ENCODE results near the gene LRRC63.
"Not testable (repeated sequence)": the region's sequence is repeated elsewhere in the genome, so short reads cannot be mapped to it uniquely, and the experiment has no call there.

The LRRC63 gene

DNA sequence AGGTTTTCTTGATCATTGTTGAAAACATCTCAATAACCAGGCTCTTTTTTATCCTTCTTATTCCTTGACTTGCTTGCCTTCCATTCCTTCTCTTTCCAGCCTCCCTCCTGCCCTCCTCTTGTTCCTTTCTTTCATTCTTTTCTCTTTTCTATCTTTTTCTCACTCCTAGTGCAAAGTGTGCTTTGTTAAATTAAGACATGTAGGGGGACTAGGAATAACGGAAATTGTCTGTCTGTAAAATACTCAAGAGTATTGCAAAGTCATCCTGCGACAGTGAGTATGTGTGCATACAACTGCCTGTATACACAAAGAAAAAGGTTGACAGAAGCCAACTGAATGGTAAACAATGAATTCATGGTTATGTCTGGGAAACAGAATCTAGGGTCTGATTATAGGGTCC is 70.1 kb downstream of the LRRC63 start:
- H3K4me3 ChIP-seq (ENCODE audit: low read length): no peak overlapping the region
- TF ChIP-seq, protein P1, sequence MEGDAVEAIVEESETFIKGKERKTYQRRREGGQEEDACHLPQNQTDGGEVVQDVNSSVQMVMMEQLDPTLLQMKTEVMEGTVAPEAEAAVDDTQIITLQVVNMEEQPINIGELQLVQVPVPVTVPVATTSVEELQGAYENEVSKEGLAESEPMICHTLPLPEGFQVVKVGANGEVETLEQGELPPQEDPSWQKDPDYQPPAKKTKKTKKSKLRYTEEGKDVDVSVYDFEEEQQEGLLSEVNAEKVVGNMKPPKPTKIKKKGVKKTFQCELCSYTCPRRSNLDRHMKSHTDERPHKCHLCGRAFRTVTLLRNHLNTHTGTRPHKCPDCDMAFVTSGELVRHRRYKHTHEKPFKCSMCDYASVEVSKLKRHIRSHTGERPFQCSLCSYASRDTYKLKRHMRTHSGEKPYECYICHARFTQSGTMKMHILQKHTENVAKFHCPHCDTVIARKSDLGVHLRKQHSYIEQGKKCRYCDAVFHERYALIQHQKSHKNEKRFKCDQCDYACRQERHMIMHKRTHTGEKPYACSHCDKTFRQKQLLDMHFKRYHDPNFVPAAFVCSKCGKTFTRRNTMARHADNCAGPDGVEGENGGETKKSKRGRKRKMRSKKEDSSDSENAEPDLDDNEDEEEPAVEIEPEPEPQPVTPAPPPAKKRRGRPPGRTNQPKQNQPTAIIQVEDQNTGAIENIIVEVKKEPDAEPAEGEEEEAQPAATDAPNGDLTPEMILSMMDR (IDR thresholded peaks at IDR 0.05; ENCODE audit: insufficient read depth, low read depth, low read length, missing control alignments): no peak
- DNase-seq (ENCODE audit: low read depth): no peak

DNA sequence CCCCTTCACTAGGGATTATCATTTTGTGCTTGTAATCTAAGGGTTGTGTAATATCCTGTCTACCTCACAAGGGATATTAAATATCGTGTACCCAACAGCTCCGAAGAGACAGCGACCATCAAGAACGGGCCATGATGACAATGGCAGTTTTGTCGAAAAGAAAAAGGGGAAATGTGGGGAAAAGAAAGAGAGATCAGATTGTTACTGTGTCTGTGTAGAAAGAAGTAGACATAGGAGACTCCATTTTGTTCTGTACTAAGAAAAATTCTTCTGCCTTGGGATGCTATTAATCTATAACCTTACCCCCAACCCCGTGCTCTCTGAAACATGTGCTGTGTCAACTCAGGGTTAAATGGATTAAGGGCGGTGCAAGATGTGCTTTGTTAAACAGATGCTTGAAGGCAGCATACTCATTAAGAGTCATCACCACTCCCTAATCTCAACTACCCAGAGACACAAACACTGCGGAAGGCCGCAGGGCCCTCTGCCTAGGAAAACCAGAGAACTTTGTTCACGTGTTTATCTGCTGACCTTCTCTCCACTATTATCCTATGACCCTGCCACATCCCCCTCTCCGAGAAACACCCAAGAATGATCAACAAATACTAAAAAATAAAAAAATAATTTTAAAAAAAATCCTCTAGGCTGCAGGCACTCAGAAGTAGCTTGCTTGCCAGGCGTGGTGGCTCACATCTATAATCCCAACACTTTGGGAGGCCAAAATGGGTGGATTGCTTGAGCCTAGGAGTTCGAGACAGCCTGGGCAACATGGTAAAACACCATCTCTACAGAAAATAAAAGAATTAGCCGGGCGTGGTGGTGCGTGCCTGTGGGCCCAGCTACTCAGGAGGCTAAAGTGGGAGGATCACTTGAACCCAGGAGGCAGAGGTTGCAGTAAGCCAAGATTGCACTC is 72.4 kb downstream of the LRRC63 start:
- DNase-seq (ENCODE audit: low read depth); H3K4me3 ChIP-seq (ENCODE audit: low read length): not testable (repeated sequence)

GRCh38 chr13:46286972-46287371 is 75.2 kb downstream of the LRRC63 start:
- no peak for DNase-seq (ENCODE audit: low read depth)
- H3K4me3 ChIP-seq (ENCODE audit: low read length): no peak overlapping the region

DNA sequence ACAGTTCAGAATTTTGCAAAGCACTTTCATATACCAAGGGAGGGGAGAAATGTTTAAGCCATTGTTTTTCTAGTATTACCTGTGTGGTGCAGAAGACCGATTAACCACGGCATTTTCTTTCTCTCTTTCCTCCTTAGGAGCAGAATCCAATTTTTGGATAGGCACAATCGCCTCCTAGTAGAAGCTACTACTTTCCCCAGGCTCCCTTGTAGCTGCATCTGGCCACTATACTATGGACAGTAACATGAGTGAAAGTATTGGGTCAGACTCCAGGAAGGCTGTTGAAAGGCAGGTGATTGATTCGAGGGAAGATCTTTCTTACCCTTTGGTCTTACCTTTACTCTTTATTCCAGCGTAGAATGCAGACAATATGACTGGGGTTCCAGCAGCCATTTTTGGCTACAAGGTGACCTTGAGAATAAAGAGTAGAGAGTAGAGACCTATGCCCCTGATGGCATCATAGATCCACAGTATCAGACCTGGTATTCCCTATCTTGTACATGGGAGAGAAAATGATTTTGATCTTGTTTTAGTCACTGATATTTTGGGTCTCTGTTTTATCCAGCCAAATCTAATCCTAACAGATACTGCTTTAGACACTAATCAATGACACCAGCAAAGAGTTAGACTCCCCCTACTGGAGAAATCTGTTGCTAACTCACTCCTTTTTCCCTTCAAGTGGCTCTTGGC is 77.0 kb downstream of the LRRC63 start:
- DNase-seq (ENCODE audit: low read depth): peak; percentile 57
- no peak overlapping the region for H3K4me3 ChIP-seq (ENCODE audit: low read length)
- TF ChIP-seq, protein P1 (IDR thresholded peaks at IDR 0.05; ENCODE audit: insufficient read depth, low read depth, low read length, missing control alignments): peak; percentile 73

More at GRCh38 chr13:46286972-46287371, 75.2 kb downstream of the LRRC63 start:
- TF ChIP-seq, protein P1 (IDR thresholded peaks at IDR 0.05; ENCODE audit: insufficient read depth, low read depth, low read length, missing control alignments): no peak

GRCh38 chr13:46289260-46289955 is 77.7 kb downstream of the LRRC63 start:
- no peak overlapping the region for H3K4me3 ChIP-seq (ENCODE audit: low read length)
- TF ChIP-seq, protein P1 (IDR thresholded peaks at IDR 0.05; ENCODE audit: insufficient read depth, low read depth, low read length, missing control alignments): no peak
- peak; percentile 4 for DNase-seq (ENCODE audit: low read depth)

- no peak overlapping the region for H3K4me3 ChIP-seq (ENCODE audit: low read length)
- DNase-seq (ENCODE audit: low read depth): no peak
- TF ChIP-seq, protein P1 (IDR thresholded peaks at IDR 0.05; ENCODE audit: insufficient read depth, low read depth, low read length, missing control alignments): no peak
These were observed 78.7 kb downstream of the LRRC63 start for GRCh38 chr13:46290434-46290833.

DNA sequence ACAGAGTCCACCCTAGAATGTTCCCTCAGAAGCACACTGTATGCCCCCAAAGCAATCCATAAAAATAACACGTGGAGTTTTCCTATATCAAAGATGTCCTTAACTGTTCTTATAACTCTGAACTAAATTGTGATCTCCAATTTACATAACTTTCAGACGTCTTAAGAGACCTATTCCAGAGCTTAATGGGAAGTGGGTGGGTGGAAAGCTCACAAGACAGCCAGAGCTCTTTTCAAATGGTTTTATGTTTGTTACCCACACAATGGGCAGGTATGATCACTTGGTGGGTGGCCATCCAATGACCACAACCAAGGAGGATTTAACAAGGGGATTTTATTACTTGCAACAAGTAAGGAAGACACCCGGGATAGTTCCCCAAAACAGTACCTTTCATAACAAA is 81.7 kb downstream of the LRRC63 start:
- TF ChIP-seq, protein P1 (IDR thresholded peaks at IDR 0.05; ENCODE audit: insufficient read depth, low read depth, low read length, missing control alignments): no peak
- no peak for DNase-seq (ENCODE audit: low read depth)
- no peak overlapping the region for H3K4me3 ChIP-seq (ENCODE audit: low read length)

Measured in epithelial cell of esophagus (primary cell).